ENCODE data around the gene GRIK1. TPM values are rescaled to one million over a fixed set of nuclear protein-coding genes. Genes with fewer than 3 reads are reported as not detected.

Gene GRIK1
- polyA plus RNA-seq, 1 donor (not counting 4 experiments of a cell fraction or from before 2014, with no cell fraction given), result not detected

GRCh38 chr21:29580732-29581285 is 359.0 kb downstream of the GRIK1 start:
- Histone ChIP-seq H2AFZ (ENCODE audit: control insufficient read depth, low read length) (no peak overlapping the region), H3K9ac (ENCODE audit: control insufficient read depth, extremely low read depth, insufficient read depth, low read length) (no peak overlapping the region), H3K4me1 (ENCODE audit: control insufficient read depth, extremely low read depth, insufficient read depth, low read length) (no peaks in the 10 kb centered on the region), H3K4me3 (ENCODE audit: control insufficient read depth in 2 of 3, extremely low read depth in 1 of 3, insufficient read depth in 2 of 3, low read depth in 1 of 3, low read length in 3 of 3) (no peak overlapping the region), H4K20me1 (ENCODE audit: control insufficient read depth, extremely low read depth, insufficient read depth, low read length) (no peaks in the 10 kb centered on the region), H3K27me3 (ENCODE audit: control insufficient read depth, extremely low read depth, insufficient read depth, low read length) (no peaks in the 10 kb centered on the region), H3K79me2 (ENCODE audit: control insufficient read depth, insufficient read depth, low read length) (no peaks in the 10 kb centered on the region), H3K27ac (ENCODE audit: control insufficient read depth, insufficient read depth, low read length) (no peak overlapping the region), H3K9me1 (ENCODE audit: control insufficient read depth, extremely low read depth, insufficient read depth, low read length) (no peaks in the 10 kb centered on the region), H3K9me3 (ENCODE audit: control insufficient read depth, low read depth, low read length) (no peaks in the 10 kb centered on the region), H3K4me2 (ENCODE audit: control insufficient read depth, extremely low read depth, insufficient read depth, low read depth, low read length) (no peak overlapping the region), H3K36me3 (ENCODE audit: control insufficient read depth in 2 of 2, extremely low read depth in 1 of 2, insufficient read depth in 2 of 2, low read length in 2 of 2) (no peaks in the 10 kb centered on the region)
- TF ChIP-seq CTCF (optimal IDR thresholded peaks at IDR 0.05 in 1 of 3, IDR thresholded peaks at IDR 0.05 in 1 of 3, conservative IDR thresholded peaks at IDR 0.05 in 1 of 3; ENCODE audit: extremely low read depth in 1 of 3, insufficient read depth in 2 of 3, low read length in 3 of 3) (no peak), EZH2 (IDR thresholded peaks at IDR 0.05; ENCODE audit: low read length) (no peak)
- dilution Hi-C loops (cut with MboI; ENCODE audit: extremely low pct_ligation_motif_present, low sequenced_read_pairs), result no loop called here
- FAIRE-seq (no peak), DNase-seq (ENCODE audit: low read depth, low spot score) (no peak)

GRCh38 chr21:29578306-29578705 is 361.5 kb downstream of the GRIK1 start:
- Histone ChIP-seq H3K4me1 (ENCODE audit: control insufficient read depth, extremely low read depth, insufficient read depth, low read length) (no peaks in the 10 kb centered on the region), H4K20me1 (ENCODE audit: control insufficient read depth, extremely low read depth, insufficient read depth, low read length) (no peaks in the 10 kb centered on the region), H3K27me3 (ENCODE audit: control insufficient read depth, extremely low read depth, insufficient read depth, low read length) (no peaks in the 10 kb centered on the region), H3K4me3 (ENCODE audit: control insufficient read depth in 2 of 3, extremely low read depth in 1 of 3, insufficient read depth in 2 of 3, low read depth in 1 of 3, low read length in 3 of 3) (no peak overlapping the region), H3K27ac (ENCODE audit: control insufficient read depth, insufficient read depth, low read length) (no peak overlapping the region), H3K36me3 (ENCODE audit: control insufficient read depth in 2 of 2, extremely low read depth in 1 of 2, insufficient read depth in 2 of 2, low read length in 2 of 2) (no peaks in the 10 kb centered on the region), H2AFZ (ENCODE audit: control insufficient read depth, low read length) (no peak overlapping the region), H3K9ac (ENCODE audit: control insufficient read depth, extremely low read depth, insufficient read depth, low read length) (no peak overlapping the region), H3K9me3 (ENCODE audit: control insufficient read depth, low read depth, low read length) (no peaks in the 10 kb centered on the region), H3K9me1 (ENCODE audit: control insufficient read depth, extremely low read depth, insufficient read depth, low read length) (no peaks in the 10 kb centered on the region), H3K79me2 (ENCODE audit: control insufficient read depth, insufficient read depth, low read length) (no peaks in the 10 kb centered on the region), H3K4me2 (ENCODE audit: control insufficient read depth, extremely low read depth, insufficient read depth, low read depth, low read length) (no peak overlapping the region)
- no peak for FAIRE-seq
- no peak for DNase-seq (ENCODE audit: low read depth, low spot score)
- TF ChIP-seq CTCF (optimal IDR thresholded peaks at IDR 0.05 in 1 of 3, IDR thresholded peaks at IDR 0.05 in 1 of 3, conservative IDR thresholded peaks at IDR 0.05 in 1 of 3; ENCODE audit: extremely low read depth in 1 of 3, insufficient read depth in 2 of 3, low read length in 3 of 3) (no peak), EZH2 (IDR thresholded peaks at IDR 0.05; ENCODE audit: low read length) (no peak)
- dilution Hi-C loops (cut with MboI; ENCODE audit: extremely low pct_ligation_motif_present, low sequenced_read_pairs), result no loop called here

All from keratinocyte (primary cell).